ENCODE data around the gene ZBTB48.

ZBTB48 gene

DNA sequence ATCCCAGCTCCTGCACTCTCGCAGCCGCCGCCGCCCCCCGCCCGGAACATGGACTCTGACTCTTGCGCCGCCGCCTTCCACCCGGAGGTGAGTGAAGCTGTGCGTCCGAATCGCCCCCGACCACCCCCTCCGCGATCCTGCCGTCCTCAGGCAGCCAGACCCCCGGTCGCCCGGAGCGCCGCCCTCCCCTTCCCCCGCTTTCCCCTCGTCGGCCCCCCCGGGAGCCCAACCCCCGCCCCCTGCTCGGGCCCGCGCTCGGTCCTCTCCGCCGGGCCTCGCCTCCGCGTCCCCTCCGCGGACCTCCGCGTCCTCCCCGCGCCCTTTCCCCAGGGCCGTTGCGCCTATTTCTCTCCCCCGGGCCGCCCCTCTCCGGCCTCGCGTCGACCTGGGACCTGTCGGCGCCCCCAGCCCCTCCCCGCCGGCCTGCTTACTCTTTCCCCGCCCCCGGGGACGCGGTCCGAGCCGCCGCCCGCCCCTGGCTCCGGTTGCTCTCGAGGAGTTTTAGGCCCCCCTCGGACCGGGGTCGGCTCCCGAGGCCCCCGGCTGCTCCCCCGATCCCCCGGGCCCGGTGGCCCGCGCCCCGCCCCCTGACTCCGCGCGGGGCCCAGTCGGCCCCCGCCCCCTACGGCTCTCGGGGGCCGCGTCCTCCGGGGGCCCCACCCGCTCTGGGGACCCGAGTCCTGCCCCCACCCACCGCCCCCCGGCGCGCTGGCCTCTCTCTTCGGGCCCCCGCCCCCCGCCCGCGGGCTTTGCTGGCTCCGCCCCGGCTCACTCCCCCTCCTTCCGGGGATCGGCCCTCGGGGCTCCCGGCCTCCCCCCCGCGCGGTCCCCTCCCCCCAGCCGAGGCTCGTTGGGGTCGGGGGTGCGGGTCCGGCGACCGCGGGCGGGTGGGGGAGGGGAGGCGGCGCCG, 34.5 kb downstream of the ZBTB48 start:
- DNase-seq (ENCODE audit: low read depth), result peak; percentile 56

DNA sequence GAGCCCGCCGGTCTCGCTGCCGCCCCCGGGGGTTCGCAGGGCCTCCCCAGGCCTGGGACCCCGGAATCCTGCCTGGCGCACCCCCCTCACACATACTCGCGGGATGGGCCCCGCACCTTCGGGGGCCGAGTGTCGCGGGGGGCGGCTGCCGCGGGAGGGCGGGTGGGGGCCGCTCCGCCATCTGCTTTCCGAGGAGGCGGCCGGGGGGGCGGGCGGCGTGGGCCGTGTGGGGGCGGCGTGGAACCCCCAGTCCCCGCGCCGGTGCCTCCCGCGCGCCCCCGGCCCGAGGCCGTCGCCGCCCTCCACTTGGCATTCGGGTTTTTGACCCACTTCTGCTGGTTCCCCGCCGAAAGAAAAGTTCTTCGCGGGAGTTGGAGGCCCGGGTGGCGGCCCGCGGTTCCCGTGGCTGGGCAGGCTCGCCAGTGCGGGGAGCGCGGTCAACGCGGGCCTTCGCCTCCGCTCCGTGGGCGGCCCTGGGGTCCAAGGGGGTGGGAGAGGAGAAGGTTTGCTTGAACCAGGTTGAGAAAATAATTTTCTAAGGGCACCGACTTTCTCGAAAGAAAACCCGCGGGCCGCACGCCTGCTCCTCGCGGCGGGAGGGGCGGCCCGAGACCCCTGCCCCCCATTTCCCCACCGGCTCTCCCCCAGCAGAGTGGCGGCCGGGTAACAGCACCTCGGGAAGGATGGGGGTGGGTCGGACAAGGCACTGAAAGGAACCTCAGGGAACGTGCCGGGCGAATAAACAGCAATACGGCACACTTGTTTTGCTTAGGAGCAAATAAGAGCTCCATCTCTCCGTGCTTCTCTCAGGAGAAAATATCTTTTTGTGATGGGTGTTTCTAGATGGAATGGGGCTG, 35.4 kb downstream of the ZBTB48 start:
- no peak for DNase-seq (ENCODE audit: low read depth)

DNA sequence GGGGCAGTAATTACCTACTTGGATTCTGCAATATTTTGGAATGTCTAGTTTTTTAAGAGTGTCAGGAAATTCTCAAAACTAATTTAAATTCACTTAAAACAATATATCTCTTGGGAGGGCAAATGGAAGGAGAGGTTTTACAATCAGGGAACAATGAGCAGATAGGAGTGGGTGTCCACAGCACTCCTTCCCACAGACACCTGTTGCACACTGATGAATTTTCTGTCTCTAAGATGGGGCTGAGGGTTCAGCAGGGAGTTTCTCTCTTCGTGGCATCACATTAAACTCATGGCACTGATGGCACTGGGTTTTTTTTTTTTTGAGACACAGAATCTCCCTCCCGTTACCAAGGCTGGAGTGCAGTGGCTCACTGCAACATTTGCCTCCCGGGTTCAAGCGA, 39.3 kb downstream of the ZBTB48 start:
- no peak for DNase-seq (ENCODE audit: low read depth)

DNA sequence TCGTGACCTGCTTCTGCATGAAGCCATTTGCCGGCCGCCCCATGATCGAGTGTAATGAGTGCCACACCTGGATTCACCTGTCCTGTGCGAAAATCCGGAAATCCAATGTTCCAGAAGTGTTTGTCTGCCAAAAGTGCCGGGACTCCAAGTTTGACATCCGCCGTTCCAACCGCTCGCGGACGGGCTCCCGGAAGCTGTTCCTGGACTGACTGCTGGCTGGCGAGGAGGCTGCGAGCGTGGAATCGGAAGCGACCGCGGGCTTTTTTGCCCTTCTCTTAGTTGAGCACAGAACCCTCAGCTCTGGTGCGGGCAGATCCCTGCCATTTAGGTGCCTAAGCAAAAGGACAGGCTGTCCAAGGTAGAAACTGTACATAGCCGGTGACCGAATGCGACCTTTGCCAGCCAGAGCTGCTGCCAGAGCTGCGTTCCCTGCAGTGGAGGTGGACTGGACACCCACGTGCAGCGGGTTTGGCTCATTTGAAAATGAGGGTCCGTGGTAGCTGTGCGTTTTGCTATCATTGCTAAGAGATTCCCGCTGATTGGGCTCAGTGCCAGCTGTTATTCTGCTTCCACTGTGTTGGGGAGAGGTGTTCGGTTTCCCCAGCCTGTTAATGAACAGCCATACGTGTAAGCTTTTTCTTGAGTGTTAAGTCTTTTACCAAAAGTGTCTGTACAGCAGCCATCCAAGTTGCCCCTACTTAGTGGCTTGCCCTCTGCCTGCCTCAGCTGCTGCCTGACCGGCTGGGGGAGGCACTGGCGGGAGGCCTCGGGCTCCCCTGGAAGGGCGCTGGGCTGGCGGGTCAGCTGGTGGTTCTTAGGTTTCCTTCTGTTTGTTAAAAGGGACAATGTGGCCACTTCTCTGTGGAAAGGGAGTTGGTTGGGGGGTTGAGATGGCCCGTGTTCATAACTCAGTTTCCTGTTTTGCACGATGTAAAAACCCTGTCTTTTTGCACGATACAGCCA, 41.9 kb downstream of the ZBTB48 start:
- DNase-seq (ENCODE audit: low read depth), result no peak

GRCh38 chr1:6622396-6623152, 42.8 kb downstream of the ZBTB48 start:
- no peak for DNase-seq (ENCODE audit: low read depth)

DNA sequence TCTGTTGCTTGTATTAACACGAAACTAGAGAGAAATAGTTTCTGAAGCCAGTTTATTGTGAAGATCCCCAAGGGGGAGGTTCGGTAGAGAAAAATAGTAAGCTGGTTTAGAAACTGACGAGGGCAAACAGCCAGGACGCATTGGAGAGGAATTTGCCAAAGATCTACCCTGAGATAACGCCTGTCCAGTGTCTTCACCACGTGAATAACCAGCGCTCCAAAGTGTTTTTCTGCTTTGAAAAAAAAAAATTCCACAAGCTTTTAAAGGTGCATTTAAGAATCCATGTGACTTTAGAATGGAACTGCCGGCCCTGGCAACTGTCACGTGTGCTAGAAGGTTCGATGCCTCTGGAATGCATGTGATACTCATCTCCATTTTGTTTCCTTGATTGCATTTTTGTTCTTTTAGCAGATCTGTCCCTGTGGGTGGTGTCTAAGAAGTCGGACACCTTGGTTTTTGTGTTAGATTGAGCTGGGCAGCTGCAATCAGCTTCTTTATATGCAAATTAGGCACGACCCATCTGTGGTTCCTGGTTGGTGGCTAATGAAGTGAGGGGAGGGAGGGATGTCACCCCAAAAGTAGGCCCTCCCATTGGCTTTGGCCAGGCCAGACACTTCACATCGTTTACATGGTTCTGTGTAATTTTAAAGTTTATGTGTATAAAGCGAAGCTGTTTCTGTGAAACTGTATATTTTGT, 43.6 kb downstream of the ZBTB48 start:
- DNase-seq (ENCODE audit: low read depth), result no peak

- DNase-seq (ENCODE audit: low read depth), result peak; percentile 84
These were observed 45.2 kb downstream of the ZBTB48 start, which contains the start of gene THAP3 for GRCh38 chr1:6624710-6625583. THAP3 (plus strand) TSS chr1:6624868; CDS start chr1:6625219, 351 bp downstream.

GRCh38 chr1:6625584-6626149, 45.9 kb downstream of the ZBTB48 start:
- DNase-seq (ENCODE audit: low read depth), result no peak

GRCh38 chr1:6627031-6627430, 47.2 kb downstream of the ZBTB48 start:
- no peak for DNase-seq (ENCODE audit: low read depth)

DNA sequence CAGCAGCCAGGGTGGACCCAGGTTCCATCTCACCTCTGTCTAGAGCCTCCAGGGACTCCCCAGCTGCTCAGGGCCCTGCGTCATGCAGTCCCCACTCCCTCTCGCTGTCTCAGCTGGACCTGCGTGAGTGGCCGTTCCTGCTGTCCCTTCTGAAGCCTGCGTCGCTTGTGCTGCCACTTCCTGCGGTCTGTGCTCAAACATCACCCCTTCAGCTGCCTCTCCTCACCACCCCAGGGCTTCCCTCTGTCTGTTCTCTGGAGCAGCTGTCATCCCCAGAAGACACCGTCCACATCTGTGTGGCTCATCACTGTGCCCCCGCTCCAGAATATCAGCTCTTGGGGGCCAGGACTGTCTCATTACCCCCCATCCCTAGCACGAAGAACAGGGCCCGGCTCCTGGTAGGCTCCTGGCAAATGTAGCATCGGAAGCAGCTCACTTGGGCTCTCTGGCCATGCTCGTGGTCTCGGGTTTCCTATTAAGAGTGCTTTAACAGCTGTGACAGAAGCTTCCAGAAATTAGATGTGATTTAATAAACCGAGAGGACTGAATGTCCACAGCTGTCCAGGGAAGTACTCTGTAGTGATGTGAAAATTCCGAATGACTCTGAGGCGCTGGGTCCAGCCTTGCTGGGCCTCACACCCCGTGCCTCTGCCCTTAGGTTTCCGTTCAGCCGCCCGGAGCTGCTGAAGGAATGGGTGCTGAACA, 48.2 kb downstream of the ZBTB48 start:
- no peak for DNase-seq (ENCODE audit: low read depth)

- no peak for DNase-seq (ENCODE audit: low read depth)
These were observed 49.2 kb downstream of the ZBTB48 start for GRCh38 chr1:6628971-6629479.

- DNase-seq (ENCODE audit: low read depth), result no peak
These were observed 50.2 kb downstream of the ZBTB48 start for GRCh38 chr1:6630027-6630426.

DNA sequence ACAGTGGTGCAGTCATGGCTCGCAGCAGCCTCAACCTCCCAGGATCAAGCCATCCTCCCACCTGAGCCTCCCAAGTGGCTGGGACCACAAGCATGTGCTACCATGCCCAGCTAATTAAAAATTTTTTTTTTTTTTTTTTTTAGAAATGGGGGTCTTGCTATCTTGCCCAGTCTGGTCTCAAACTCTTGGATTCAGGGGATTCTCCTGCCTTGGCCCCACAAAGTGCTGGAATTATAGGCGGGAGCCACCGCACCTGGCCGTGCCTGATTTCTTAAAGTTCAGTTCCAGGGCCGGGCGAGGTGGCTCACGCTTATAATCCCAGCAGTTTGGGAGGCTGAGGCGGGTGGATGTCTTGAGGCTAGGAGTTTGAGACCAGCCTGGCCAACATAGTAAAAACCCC, 51.3 kb downstream of the ZBTB48 start:
- no peak for DNase-seq (ENCODE audit: low read depth)

- DNase-seq (ENCODE audit: low read depth), result no peak
These were observed 53.1 kb downstream of the ZBTB48 start for GRCh38 chr1:6632588-6633514.

DNA sequence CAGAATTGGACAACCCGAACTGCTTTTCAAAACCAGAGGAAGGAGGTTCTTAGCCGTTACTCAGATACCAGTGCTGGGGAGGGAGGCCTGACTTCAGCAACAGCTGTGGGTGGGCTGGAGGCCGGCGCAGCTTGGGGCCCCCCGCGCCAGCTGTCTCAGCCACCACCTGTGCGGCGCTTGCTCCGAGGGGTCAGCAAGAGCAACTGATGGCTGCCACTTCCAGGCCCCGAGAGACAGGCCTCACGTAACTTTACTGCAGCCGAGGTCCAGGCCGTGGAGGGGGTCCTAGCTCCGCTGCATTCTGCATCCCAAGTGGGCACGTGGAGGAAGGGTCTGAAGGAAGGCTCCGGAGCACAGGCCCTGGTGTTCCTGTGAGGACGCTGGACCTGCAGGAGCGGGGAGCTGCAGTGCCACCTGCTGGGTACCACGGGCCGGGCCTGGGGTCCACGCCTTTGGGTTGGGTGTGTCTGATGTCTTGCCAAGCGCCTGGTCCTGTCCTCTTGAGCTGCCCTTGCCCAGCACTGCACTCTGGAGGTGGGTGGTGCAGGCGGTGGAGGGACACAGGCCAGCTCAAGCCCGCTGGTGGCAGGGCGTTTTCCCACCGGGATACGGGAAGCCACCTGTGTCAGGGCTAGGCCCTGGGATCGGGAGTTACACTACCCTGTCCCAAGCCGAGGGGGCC, 54.7 kb downstream of the ZBTB48 start:
- peak; percentile 35 for DNase-seq (ENCODE audit: low read depth)

DNA sequence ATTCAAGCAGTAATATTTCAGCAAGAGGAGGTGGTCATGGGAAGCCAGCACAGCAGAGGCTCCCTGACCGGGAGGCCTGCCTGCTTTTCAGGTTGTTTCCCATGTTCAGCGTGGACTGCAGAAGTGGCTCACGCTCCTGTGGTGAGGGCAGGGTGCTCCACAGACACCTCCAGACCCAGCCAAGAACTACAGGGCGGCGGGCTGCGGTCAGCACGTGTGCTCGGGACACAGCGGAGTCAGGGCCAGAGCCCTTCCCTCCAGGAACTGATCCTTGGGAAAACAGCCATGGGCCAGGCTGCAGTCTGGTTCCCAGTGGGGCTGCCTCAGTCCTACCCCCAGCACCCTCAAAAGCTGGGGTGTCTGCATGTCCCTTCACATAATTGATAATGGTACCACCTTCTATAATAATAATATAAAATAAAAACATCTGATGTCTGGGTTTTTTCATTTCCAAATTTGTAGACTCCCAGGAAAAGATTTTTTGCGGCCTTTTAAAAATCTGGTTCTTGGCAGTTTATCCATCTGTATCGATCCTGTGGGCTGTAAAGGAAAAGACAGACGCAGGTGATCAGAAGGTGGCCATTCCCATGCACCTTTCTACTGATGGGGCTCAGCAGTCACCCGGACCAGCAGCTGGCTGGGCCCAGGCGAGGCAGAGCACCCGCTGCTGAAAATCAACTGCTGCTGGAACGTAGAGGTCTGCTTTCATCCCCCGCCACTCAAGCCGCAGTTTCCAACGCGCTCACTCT, 55.5 kb downstream of the ZBTB48 start:
- DNase-seq (ENCODE audit: low read depth), result no peak

Measured in stimulated activated CD8-positive, alpha-beta memory T cell treated with anti-CD3 and anti-CD28 coated beads, Interleukin-4, amount 100 ng/mL, for 24 hours (primary cell).